ENCODE data around the gene CCNL1.

The CCNL1 gene

GRCh38 chr3:157100096-157100477 lies 59.9 kb downstream of the CCNL1 start:
- peaks cover 6 to 15% of the 10 kb centered on the region in 2 donors for H3K4me1 ChIP-seq (ENCODE audit: control insufficient read depth in 1 of 2, insufficient read depth in 2 of 2, low read length in 2 of 2)
- no peak overlapping the region for H3K4me3 ChIP-seq (ENCODE audit: low read depth in 1 of 2, low read length in 2 of 2)
- no peaks in the 10 kb centered on the region for H3K27me3 ChIP-seq (ENCODE audit: control insufficient read depth in 1 of 2, insufficient read depth in 2 of 2, low read length in 2 of 2)
- no peaks in the 10 kb centered on the region for H3K9me3 ChIP-seq (ENCODE audit: control insufficient read depth in 1 of 2, low read length in 2 of 2)
- H3K9ac ChIP-seq (ENCODE audit: low read depth in 1 of 2, low read length in 2 of 2) = no peak overlapping the region
- H3K36me3 ChIP-seq (ENCODE audit: control insufficient read depth in 1 of 2, insufficient read depth in 2 of 2, low read length in 2 of 2) = no peaks in the 10 kb centered on the region
- no peak overlapping the region for H3K27ac ChIP-seq (ENCODE audit: low read depth, low read length)

GRCh38 chr3:157099326-157100095 lies 60.4 kb downstream of the CCNL1 start:
- H3K36me3 ChIP-seq (ENCODE audit: control insufficient read depth in 1 of 2, insufficient read depth in 2 of 2, low read length in 2 of 2) = no peaks in the 10 kb centered on the region
- no peak overlapping the region for H3K27ac ChIP-seq (ENCODE audit: low read depth, low read length)
- peaks cover 0 to 14% of the 10 kb centered on the region in 2 donors for H3K4me1 ChIP-seq (ENCODE audit: control insufficient read depth in 1 of 2, insufficient read depth in 2 of 2, low read length in 2 of 2)

GRCh38 chr3:157098823-157099185 lies 61.1 kb downstream of the CCNL1 start:
- Histone ChIP-seq H3K27ac (ENCODE audit: low read depth, low read length) (no peak overlapping the region), H3K27me3 (ENCODE audit: control insufficient read depth in 1 of 2, insufficient read depth in 2 of 2, low read length in 2 of 2) (no peaks in the 10 kb centered on the region), H3K9me3 (ENCODE audit: control insufficient read depth in 1 of 2, low read length in 2 of 2) (no peaks in the 10 kb centered on the region), H3K4me3 (ENCODE audit: low read depth in 1 of 2, low read length in 2 of 2) (no peak overlapping the region), H3K36me3 (ENCODE audit: control insufficient read depth in 1 of 2, insufficient read depth in 2 of 2, low read length in 2 of 2) (no peaks in the 10 kb centered on the region), H3K4me1 (ENCODE audit: control insufficient read depth in 1 of 2, insufficient read depth in 2 of 2, low read length in 2 of 2) (peaks cover 0 to 7% of the 10 kb centered on the region in 2 donors), H3K9ac (ENCODE audit: low read depth in 1 of 2, low read length in 2 of 2) (no peak overlapping the region)

More at GRCh38 chr3:157099326-157100095, 60.4 kb downstream of the CCNL1 start:
- Histone ChIP-seq H3K27me3 (ENCODE audit: control insufficient read depth in 1 of 2, insufficient read depth in 2 of 2, low read length in 2 of 2) (no peaks in the 10 kb centered on the region), H3K9me3 (ENCODE audit: control insufficient read depth in 1 of 2, low read length in 2 of 2) (no peaks in the 10 kb centered on the region), H3K9ac (ENCODE audit: low read depth in 1 of 2, low read length in 2 of 2) (no peak overlapping the region), H3K4me3 (ENCODE audit: low read depth in 1 of 2, low read length in 2 of 2) (no peak overlapping the region)

DNA sequence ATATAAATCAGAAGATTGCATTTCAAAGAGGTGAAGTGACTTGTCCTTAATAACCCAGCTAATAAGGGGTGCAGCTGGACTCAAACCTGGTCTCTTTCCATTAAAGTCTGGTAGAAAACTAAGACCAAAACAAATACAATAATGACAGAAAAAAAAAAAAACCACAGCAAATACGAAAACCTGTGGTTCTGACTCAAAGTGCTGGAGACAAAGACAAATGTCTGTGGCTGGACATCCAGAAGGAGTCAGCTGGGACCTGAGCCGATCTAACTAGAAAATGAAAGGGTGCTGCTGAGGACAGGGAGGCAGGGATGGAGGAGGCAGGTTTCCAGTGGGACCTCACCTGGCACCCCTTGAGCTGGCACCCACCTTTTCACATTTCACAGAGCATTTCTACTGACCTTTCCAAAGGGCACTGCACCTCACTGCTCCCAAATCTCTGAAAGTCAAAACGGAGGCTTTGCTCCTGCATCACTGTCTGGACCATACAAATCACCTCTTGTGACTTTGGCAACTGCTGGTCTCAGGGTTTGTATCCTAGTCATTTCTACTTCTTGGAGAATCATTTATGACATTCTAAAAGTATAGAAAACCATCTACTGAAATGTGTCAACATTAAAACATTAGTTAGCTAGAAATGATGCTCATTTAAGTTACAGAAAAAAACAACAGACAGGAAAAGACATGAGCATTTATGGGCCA lies 61.7 kb downstream of the CCNL1 start:
- H3K9ac ChIP-seq (ENCODE audit: low read depth in 1 of 2, low read length in 2 of 2) = no peak overlapping the region
- no peak overlapping the region for H3K4me3 ChIP-seq (ENCODE audit: low read depth in 1 of 2, low read length in 2 of 2)
- H3K4me1 ChIP-seq (ENCODE audit: control insufficient read depth in 1 of 2, insufficient read depth in 2 of 2, low read length in 2 of 2) = peaks cover 0 to 2% of the 10 kb centered on the region in 2 donors
- no peak overlapping the region for H3K27ac ChIP-seq (ENCODE audit: low read depth, low read length)
- H3K27me3 ChIP-seq (ENCODE audit: control insufficient read depth in 1 of 2, insufficient read depth in 2 of 2, low read length in 2 of 2) = no peaks in the 10 kb centered on the region
- no peaks in the 10 kb centered on the region for H3K36me3 ChIP-seq (ENCODE audit: control insufficient read depth in 1 of 2, insufficient read depth in 2 of 2, low read length in 2 of 2)
- no peaks in the 10 kb centered on the region for H3K9me3 ChIP-seq (ENCODE audit: control insufficient read depth in 1 of 2, low read length in 2 of 2)

All from duodenal mucosa (tissue), 2 donors.